K562 (cell line): ENCODE results near the gene ZDHHC17. TPM values are rescaled to one million over a fixed set of nuclear protein-coding genes. Genes with fewer than 3 reads are reported as not detected.

Source experiments
- CBFA2T2 ChIP-seq: fragments of 450-650 bp; conservative IDR thresholded peaks from 2 replicates; pipeline ENCODE4 v1.6.1; 2017; ENCODE audit warnings: mild to moderate bottlenecking
- CBFA2T3 ChIP-seq: fragments of 450-650 bp; IDR thresholded peaks from 2 replicates; pipeline ENCODE4 v1.6.1; 2017
- CXXC5 ChIP-seq: fragments of 250-450 bp; sonication (Bioruptor Pico); IDR thresholded peaks from 2 replicates; pipeline ENCODE4 v1.8.0; 2022; ENCODE audit warnings: inconsistent platforms, mild to moderate bottlenecking, moderate library complexity
- DACH1 ChIP-seq: fragments of 450-650 bp; IDR thresholded peaks from 2 replicates; pipeline ENCODE4 v1.6.1; 2018; ENCODE audit not compliant: partially characterized antibody
- FOXJ3 ChIP-seq: sonication (generic); formaldehyde crosslinking; IDR thresholded peaks from 2 replicates; pipeline ENCODE4 v1.4.0; 2020; ENCODE audit warnings: mild to moderate bottlenecking, missing genetic modification reagents
- GTF2B ChIP-seq: IDR thresholded peaks from 2 replicates; pipeline ENCODE4 v1.6.1; 2011; ENCODE audit not compliant: insufficient read length; ENCODE audit errors: extremely low read depth
- IFI16 ChIP-seq: fragments of 250-450 bp; sonication (Bioruptor Pico); IDR thresholded peaks from 2 replicates; pipeline ENCODE4 v2.1.2; 2022; ENCODE audit warnings: mild to moderate bottlenecking, inconsistent platforms
- MEIS2 ChIP-seq: fragments of 450-650 bp; IDR thresholded peaks from 2 replicates; pipeline ENCODE4 v1.6.1; 2014; ENCODE audit warnings: mild to moderate bottlenecking; ENCODE audit not compliant: partially characterized antibody
- MNT ChIP-seq, 2 experiments: fragments of 450-650 bp; conservative IDR thresholded peaks; 2 replicates each; pipeline ENCODE4 v1.6.1; 2017; ENCODE audit warnings: mild to moderate bottlenecking in 2 of 2, moderate library complexity in 2 of 2
- MTF1 ChIP-seq: fragments of 250-450 bp; sonication (Bioruptor Pico); IDR thresholded peaks from 2 replicates; pipeline ENCODE4 v1.9.0; 2021; ENCODE audit warnings: moderate library complexity, mild to moderate bottlenecking, inconsistent platforms, borderline replicate concordance
- NKRF ChIP-seq: fragments of 450-650 bp; IDR thresholded peaks from 2 replicates; pipeline ENCODE4 v1.6.1; 2016; ENCODE audit warnings: borderline replicate concordance
- NONO ChIP-seq, 2 experiments: fragments of 200-400 bp in 1 of 2; fragments of 450-650 bp in 1 of 2; formaldehyde crosslinking in 1 of 2; IDR thresholded peaks; 2 replicates each; pipeline ENCODE4 v1.6.1; 2017; ENCODE audit warnings: low read depth in 2 of 2, mild to moderate bottlenecking in 2 of 2, moderate library complexity in 2 of 2, low read length in 1 of 2
- POU5F1 ChIP-seq: fragments of 150-350 bp; IDR thresholded peaks from 2 replicates; pipeline ENCODE4 v1.6.1; 2014; ENCODE audit warnings: borderline replicate concordance, low read length, low read depth, mild to moderate bottlenecking; ENCODE audit not compliant: partially characterized antibody
- PURB ChIP-seq: sonication (generic); formaldehyde crosslinking; IDR thresholded peaks from 2 replicates; pipeline ENCODE4 v1.9.0; 2021; ENCODE audit warnings: low read depth, mild to moderate bottlenecking, missing genetic modification reagents
- RBFOX2 ChIP-seq: fragments of 200-400 bp; formaldehyde crosslinking; IDR thresholded peaks from 2 replicates; pipeline ENCODE4 v1.6.1; 2017; ENCODE audit warnings: low read depth, mild to moderate bottlenecking, low read length, moderate library complexity
- STAT5A ChIP-seq: IDR thresholded peaks from 2 replicates; pipeline ENCODE4 v1.6.1; 2012; ENCODE audit warnings: low read length, inconsistent platforms, borderline replicate concordance
- STAT5B ChIP-seq: fragments of 250-450 bp; sonication (Bioruptor Pico); IDR thresholded peaks from 2 replicates; pipeline ENCODE4 v1.8.0; 2021; ENCODE audit warnings: mild to moderate bottlenecking, inconsistent platforms
- TBP ChIP-seq: optimal IDR thresholded peaks from 2 replicates; pipeline ENCODE3; 2011; ENCODE audit warnings: low read depth, low read length, improper control_type of control experiment
- TRIM25 ChIP-seq: fragments of 450-650 bp; IDR thresholded peaks from 2 replicates; pipeline ENCODE4 v1.7.0; 2016; ENCODE audit warnings: borderline replicate concordance
- ZNF277 ChIP-seq: fragments of 250-450 bp; sonication (Bioruptor Pico); IDR thresholded peaks from 2 replicates; pipeline ENCODE4 v1.8.0; 2022; ENCODE audit warnings: inconsistent platforms, mild to moderate bottlenecking, moderate library complexity, borderline replicate concordance
- ZNF551 ChIP-seq: fragments of 250-450 bp; sonication (Bioruptor Pico); IDR thresholded peaks from 2 replicates; pipeline ENCODE4 v1.5.0; 2021; ENCODE audit warnings: mild to moderate bottlenecking, moderate library complexity
- polyA plus RNA-seq, 8 experiments: library from polyadenylated mRNA; depleted of rRNA in 4 of 8; stranded (reverse) in 5 of 8; unstranded in 3 of 8; fragments of >200 nt; fragmentation: Nextera tagmentation in 2 of 8; fragmentation: Illumina TruSeq in 1 of 8; extraction: Ambion mirVana in 2 of 8; extraction: Trizol in 1 of 8; gene quantifications; 2 replicates each; pipeline versions ENCODE4 v1.2.1 to v1.2.3, GENCODE V29; 2011 to 2014; ENCODE audit warnings: inconsistent platforms in 1 of 8, missing spikeins in 1 of 8
- total RNA-seq, 7 experiments: library from RNA; depleted of rRNA in 6 of 7; stranded (reverse); fragments of >200 nt in 6 of 7; fragmentation: Illumina TruSeq in 2 of 7; extraction: Trizol in 2 of 7; gene quantifications; 2 replicates each; pipeline versions ENCODE4 v1.2.1 to v1.2.3, GENCODE V29; 2011 to 2021; ENCODE audit warnings: low replicate concordance in 1 of 7

The ZDHHC17 gene
- total and polyA plus RNA-seq, 9 of the 15 experiments (the other 6 are each of a cell fraction or from before 2014, with no cell fraction given), result 6.7 to 66.0 (median 27.5) TPM

- TF ChIP-seq POU5F1 (no peak), ZNF277 (CRISPR knock-in tag) (no peak), FOXJ3 (CRISPR knock-in tag) (no peak), MNT (conservative IDR thresholded peaks at IDR 0.05) (0 out of 4 replicates have a peak, but pooled peaks of 1 of the 2 experiments have one; percentile 18), DACH1 (no peak), CXXC5 (CRISPR knock-in tag) (peak; percentile 21; the same call in 1 of the 2 replicates), RBFOX2 (0 out of 2 replicates have a peak, but pooled peaks have one; percentile 21), IFI16 (no peak), ZNF551 (no peak), CBFA2T2 (peak; percentile 50), NONO (IDR thresholded peaks at IDR 0.05; ENCODE audit: low read depth in 2 of 2, low read length in 1 of 2) (0 out of 4 replicates have a peak, but pooled peaks of 1 of the 2 experiments have one; percentile 20), NKRF (no peak), STAT5B (CRISPR knock-in tag) (no peak), TRIM25 (no peak), CBFA2T3 (peak; percentile 74), STAT5A (no peak; the same call in 1 of the 2 replicates), MEIS2 (peak; percentile 24), GTF2B (no peak), MTF1 (no peak), PURB (CRISPR knock-in tag) (no peak), TBP (peak; percentile 57)
Observed at GRCh38 chr12:76786986-76787385, 23.1 kb downstream of the ZDHHC17 start (continued).
